AG04450 (cell line): ENCODE data around the gene UNC79. TPM values are rescaled to one million over a fixed set of nuclear protein-coding genes. Genes with fewer than 3 reads are reported as not detected.
"Not testable (repeated sequence)": the region's sequence is repeated elsewhere in the genome, so short reads cannot be mapped to it uniquely, and the experiment has no call there.

Experiments
- CTCF ChIA-PET: fragments of 300-600, 350-600 bp; formaldehyde crosslinking; extraction: SDS; loops from one replicate; lab custom pipeline; 2022; ENCODE audit warnings: antibody characterized with exemption, inconsistent platforms; lab: Charles Lee
- POLR2A ChIA-PET: fragments of 350-600 bp; formaldehyde crosslinking; extraction: SDS; loops from one replicate; lab custom pipeline; 2021; ENCODE audit warnings: antibody characterized with exemption, inconsistent platforms; lab: Yijun Ruan, JAX
- DNase-seq: peaks from one replicate; pipeline ENCODE4 v3.0.0-alpha.2; 2011; ENCODE audit warnings: low read depth, low spot score
- H3K27ac ChIP-seq: one replicate; pipeline ENCODE4 v1.5.1; 2012; ENCODE audit warnings: low read depth, low read length, control low read depth
- H3K27me3 ChIP-seq: one replicate; pipeline ENCODE4 v1.6.0; 2012; ENCODE audit warnings: low read length; ENCODE audit not compliant: control insufficient read depth, insufficient read depth
- H3K4me3 ChIP-seq: 2 replicates; pipeline ENCODE4 v1.5.1; 2011; ENCODE audit warnings: mild to moderate bottlenecking, low read depth, low read length, control low read depth
- H3K9me3 ChIP-seq: 2 replicates; pipeline ENCODE4 v1.5.1; 2012; ENCODE audit warnings: low read length; ENCODE audit not compliant: control insufficient read depth, insufficient read depth
- polyA minus RNA-seq: library from RNA; depleted of rRNA, polyadenylated mRNA; stranded (reverse); fragments of >200 nt; gene quantifications from 2 replicates; pipeline ENCODE4 v1.2.3, GENCODE V29; 2011; rRNA and poly(A)+ RNA removed
- polyA plus RNA-seq: library from polyadenylated mRNA; depleted of rRNA; stranded (reverse); fragments of >200 nt; gene quantifications from 2 replicates; pipeline ENCODE4 v1.2.3, GENCODE V29; 2011; rRNA removed
- TF ChIP-seq, protein P1 (sequence below): IDR thresholded peaks from 2 replicates; pipeline ENCODE4 v1.5.1; 2011; ENCODE audit warnings: low read depth, low read length, control low read depth, inconsistent platforms

The UNC79 gene
- polyA plus RNA-seq (0.02 and 0.04 TPM in 2 replicates), polyA minus RNA-seq (under 0.01 and 0.04 TPM in 2 replicates)

DNA sequence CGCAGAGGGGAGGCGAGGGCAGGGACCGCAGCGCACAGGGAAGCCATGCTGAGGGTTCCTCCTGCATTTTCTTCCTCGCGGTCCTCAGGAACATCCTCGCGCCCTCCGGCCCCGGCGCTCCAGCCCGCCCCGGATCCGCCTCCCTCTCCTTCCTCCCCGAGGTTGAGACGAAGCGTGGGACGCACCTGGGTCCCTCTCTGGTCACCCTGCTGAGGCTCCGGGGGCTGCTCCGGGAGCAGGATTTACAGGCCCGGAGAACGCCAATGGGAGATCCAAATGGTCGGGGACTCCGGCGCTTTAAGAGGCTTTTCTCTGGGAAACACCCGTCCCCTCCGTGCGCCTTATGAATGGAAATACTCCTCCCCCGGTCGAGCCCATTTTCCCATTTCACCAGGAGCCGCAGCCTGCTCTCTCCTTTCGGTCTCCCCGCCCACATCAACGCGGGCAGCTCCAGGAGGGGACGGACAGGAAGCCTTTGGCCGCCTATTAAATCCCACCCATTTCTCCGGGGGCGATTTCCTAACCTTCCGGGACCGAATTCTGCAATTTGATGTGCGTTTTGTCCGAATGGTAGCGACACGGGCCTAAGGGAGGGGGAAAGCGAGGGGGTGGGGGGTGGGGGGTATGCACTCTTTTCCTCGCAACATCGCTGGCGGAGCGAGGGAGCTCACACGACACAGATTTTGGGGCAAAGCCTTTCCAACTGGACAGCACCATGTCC is at the start of gene UNC79:
TSS of gene UNC79 (plus strand) at position 625 of the 721 bp plus-strand sequence. CDS start at position 716, 91 bp downstream.
- H3K27ac ChIP-seq: no peak within 1 kb of the TSS
- no peaks in the 10 kb centered on the region; the same call in 1 of the 2 replicates for H3K9me3 ChIP-seq
- ChIA-PET POLR2A (no interaction called here), CTCF (no interaction called here)
- H3K27me3 ChIP-seq: peaks cover 5% of the 10 kb centered on the region
- no peak for DNase-seq
- TF ChIP-seq, protein P1, sequence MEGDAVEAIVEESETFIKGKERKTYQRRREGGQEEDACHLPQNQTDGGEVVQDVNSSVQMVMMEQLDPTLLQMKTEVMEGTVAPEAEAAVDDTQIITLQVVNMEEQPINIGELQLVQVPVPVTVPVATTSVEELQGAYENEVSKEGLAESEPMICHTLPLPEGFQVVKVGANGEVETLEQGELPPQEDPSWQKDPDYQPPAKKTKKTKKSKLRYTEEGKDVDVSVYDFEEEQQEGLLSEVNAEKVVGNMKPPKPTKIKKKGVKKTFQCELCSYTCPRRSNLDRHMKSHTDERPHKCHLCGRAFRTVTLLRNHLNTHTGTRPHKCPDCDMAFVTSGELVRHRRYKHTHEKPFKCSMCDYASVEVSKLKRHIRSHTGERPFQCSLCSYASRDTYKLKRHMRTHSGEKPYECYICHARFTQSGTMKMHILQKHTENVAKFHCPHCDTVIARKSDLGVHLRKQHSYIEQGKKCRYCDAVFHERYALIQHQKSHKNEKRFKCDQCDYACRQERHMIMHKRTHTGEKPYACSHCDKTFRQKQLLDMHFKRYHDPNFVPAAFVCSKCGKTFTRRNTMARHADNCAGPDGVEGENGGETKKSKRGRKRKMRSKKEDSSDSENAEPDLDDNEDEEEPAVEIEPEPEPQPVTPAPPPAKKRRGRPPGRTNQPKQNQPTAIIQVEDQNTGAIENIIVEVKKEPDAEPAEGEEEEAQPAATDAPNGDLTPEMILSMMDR: no peak
- H3K4me3 ChIP-seq: peak within 1 kb of the TSS; percentile 18; the same call in 1 of the 2 replicates

DNA sequence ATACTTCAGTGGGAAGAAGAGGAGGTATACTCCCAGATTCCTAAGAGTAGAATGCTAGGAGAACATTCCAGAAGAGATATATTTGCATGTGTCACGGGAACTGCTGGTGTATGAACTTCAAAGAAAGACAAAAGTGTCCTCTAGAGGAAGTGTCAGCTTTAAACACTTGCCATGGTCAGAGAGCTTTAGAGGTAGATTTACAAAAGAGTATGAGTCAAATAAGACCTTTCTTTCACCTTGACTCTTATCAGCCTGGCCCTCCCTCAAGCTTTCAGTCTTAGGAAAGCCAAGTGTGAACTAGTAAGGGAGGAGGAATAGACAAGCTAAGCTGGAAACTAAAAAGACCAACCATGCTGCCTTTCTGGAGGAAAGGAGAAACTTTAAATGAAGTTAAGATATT is 49.1 kb upstream of the UNC79 start:
- no peak for DNase-seq
- TF ChIP-seq, protein P1: no peak
- Histone ChIP-seq H3K9me3 (no peaks in the 10 kb centered on the region), H3K27me3 (no peaks in the 10 kb centered on the region), H3K27ac (no peak overlapping the region), H3K4me3 (no peak overlapping the region)
- ChIA-PET POLR2A (no interaction called here), CTCF (no interaction called here)

DNA sequence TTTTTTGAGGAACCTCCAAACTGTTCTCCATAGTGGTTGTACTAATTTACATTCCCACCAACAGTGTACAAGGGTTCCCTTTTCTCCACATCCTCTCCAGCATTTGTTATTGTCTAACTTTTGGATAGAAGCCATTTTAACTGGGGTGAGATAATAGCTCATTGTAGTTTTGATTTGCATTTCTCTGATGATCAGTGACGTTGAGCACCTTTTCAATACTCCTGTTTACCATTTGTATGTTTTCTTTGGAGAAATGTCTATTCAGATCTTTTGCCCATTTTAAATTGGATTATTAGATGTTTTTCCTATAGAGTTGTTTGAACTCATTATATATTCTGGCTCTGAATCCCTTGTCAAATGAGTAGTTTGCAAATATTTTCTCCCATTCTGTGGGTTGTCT is 46.5 kb upstream of the UNC79 start:
- CTCF ChIA-PET: interaction anchor here (0.7 kb wide), 1 partner anchor 9 kb away, joined by 3 read pairs; no protein-coding TSS in a partner anchor
- POLR2A ChIA-PET, H3K4me3 ChIP-seq, H3K27me3 ChIP-seq, H3K27ac ChIP-seq, H3K9me3 ChIP-seq, DNase-seq: not testable (repeated sequence)

- DNase-seq: no peak
- POLR2A ChIA-PET: no interaction called here
- no peak overlapping the region for H3K4me3 ChIP-seq
- H3K9me3 ChIP-seq: no peaks in the 10 kb centered on the region
- CTCF ChIA-PET: no interaction called here
- TF ChIP-seq, protein P1: no peak
- H3K27me3 ChIP-seq: no peaks in the 10 kb centered on the region
- no peak overlapping the region for H3K27ac ChIP-seq
Observed at GRCh38 chr14:93395231-93395630, 35.5 kb upstream of the UNC79 start.

DNA sequence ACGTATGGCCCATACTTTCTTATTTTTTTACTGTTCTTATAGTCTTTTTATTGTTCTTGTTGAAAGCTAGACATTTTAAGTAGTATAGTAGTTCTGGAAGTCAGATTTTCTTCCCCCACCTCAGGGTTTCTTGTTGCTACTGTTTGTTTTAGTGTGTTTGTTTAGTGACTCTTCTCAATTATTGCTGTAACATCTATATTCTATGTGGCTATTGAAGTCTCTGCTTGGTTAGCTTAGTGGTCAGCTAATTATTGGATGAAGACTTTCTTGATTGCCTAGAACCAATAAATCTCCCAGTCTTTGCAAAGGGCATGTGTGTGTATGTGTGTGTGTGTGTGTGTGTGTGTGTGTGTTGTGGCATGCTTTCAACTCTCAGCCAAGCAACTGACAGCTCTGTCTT is 34.3 kb upstream of the UNC79 start:
- no peaks in the 10 kb centered on the region for H3K9me3 ChIP-seq
- no peak for DNase-seq
- H3K27me3 ChIP-seq: no peaks in the 10 kb centered on the region
- ChIA-PET CTCF (no interaction called here), POLR2A (no interaction called here)
- H3K27ac ChIP-seq: no peak overlapping the region
- TF ChIP-seq, protein P1: no peak
- no peak overlapping the region for H3K4me3 ChIP-seq
